ENCODE data around the gene DNLZ.

GRCh38 chr9:136330406-136330990, 33.0 kb downstream of the DNLZ start:
- TF ChIP-seq CTCF (IDR thresholded peaks at IDR 0.05 in 8 of 11, conservative IDR thresholded peaks at IDR 0.05 in 3 of 11) (no peak), POLR2A (IDR thresholded peaks at IDR 0.05) (no peak), POLR2AphosphoS5 (IDR thresholded peaks at IDR 0.05) (peak in 1 of 3 donors; percentile 39)

Measured in spleen (tissue), 7 donors.